IMR-90 (cell line): ENCODE results near the gene SCARB1. TPM values are rescaled to one million over a fixed set of nuclear protein-coding genes. Genes with fewer than 3 reads are reported as not detected.
A peak's percentile ranks its signal among the peaks of the same experiment; 100 is the strongest.

Experiments used
- ATAC-seq: fragments of 200-7000 bp; cut with Tn5 transposase; 2 replicates; pipeline ENCODE4 v1.9.1; 2020; ENCODE audit warnings: low read depth, mild to moderate bottlenecking, moderate library complexity
- BruUV-seq: library from RNA; stranded (reverse); fragments of 400-500 nt; replicated peaks from 2 replicates; lab custom pipeline; 2021; lab: Mats Ljungman, UMichigan
- CTCF ChIA-PET: fragments of 300-600 bp; formaldehyde crosslinking; extraction: SDS; loops from one replicate; lab custom pipeline; 2021; ENCODE audit warnings: antibody characterized with exemption; lab: Yijun Ruan, JAX
- POLR2A ChIA-PET: fragments of 300-600 bp; sonication (Branson Sonifier 250); formaldehyde crosslinking; loops from one replicate; lab custom pipeline; 2022; ENCODE audit warnings: antibody characterized with exemption; ENCODE audit not compliant: unreplicated experiment; lab: Charles Lee
- DNase-seq: peaks from one replicate; pipeline ENCODE4 v3.0.0; 2013
- H2AFZ ChIP-seq: replicated peaks from 2 replicates; pipeline ENCODE3; 2013; ENCODE audit warnings: low read length, mild to moderate bottlenecking; ENCODE audit not compliant: poor library complexity
- H2AK5ac ChIP-seq: 2 replicates; pipeline ENCODE4 v1.6.1; 2013; ENCODE audit warnings: low read depth, low read length, inconsistent platforms
- H2AK9ac ChIP-seq: replicated peaks from 2 replicates; pipeline ENCODE3; 2013; ENCODE audit warnings: mild to moderate bottlenecking, low read depth, low read length, moderate library complexity; ENCODE audit not compliant: poor library complexity
- H2BK120ac ChIP-seq: 2 replicates; pipeline ENCODE4 v1.6.1; 2013; ENCODE audit warnings: low read depth, low read length, inconsistent platforms
- H2BK15ac ChIP-seq: 3 replicates; pipeline ENCODE4 v1.6.1; 2013; ENCODE audit warnings: low read depth, low read length, inconsistent platforms
- H2BK20ac ChIP-seq: 2 replicates; pipeline ENCODE4 v1.6.1; 2013; ENCODE audit warnings: low read depth, mild to moderate bottlenecking, inconsistent platforms, low read length, moderate library complexity
- H2BK5ac ChIP-seq: 2 replicates; pipeline ENCODE4 v1.6.1; 2013; ENCODE audit warnings: mild to moderate bottlenecking, low read depth, low read length, inconsistent platforms; ENCODE audit not compliant: poor library complexity, severe bottlenecking
- H3K14ac ChIP-seq: replicated peaks from 2 replicates; pipeline ENCODE4 v1.6.1; 2013; ENCODE audit warnings: low read depth, low read length, inconsistent platforms
- H3K18ac ChIP-seq: 2 replicates; pipeline ENCODE4 v1.6.1; 2013; ENCODE audit warnings: low read depth, low read length, control low read depth
- H3K23ac ChIP-seq: 2 replicates; pipeline ENCODE4 v1.6.1; 2013; ENCODE audit warnings: low read depth, low read length, inconsistent platforms
- H3K27ac ChIP-seq: 2 replicates; pipeline ENCODE4 v1.5.1; 2013; ENCODE audit warnings: mild to moderate bottlenecking, control low read depth, low read length; ENCODE audit not compliant: insufficient read depth
- H3K27me3 ChIP-seq: 2 replicates; pipeline ENCODE4 v1.6.1; 2013; ENCODE audit warnings: low read length; ENCODE audit not compliant: control insufficient read depth, insufficient read depth
- H3K36me3 ChIP-seq: 2 replicates; pipeline ENCODE4 v1.6.1; 2013; ENCODE audit warnings: low read length, mixed read lengths; ENCODE audit not compliant: control insufficient read depth, insufficient read depth
- H3K4ac ChIP-seq: 2 replicates; pipeline ENCODE4 v1.6.1; 2013; ENCODE audit warnings: low read depth, low read length, inconsistent platforms
- H3K4me1 ChIP-seq: 2 replicates; pipeline ENCODE4 v1.6.1; 2013; ENCODE audit warnings: low read length, mixed read lengths; ENCODE audit not compliant: control insufficient read depth, insufficient read depth
- H3K4me2 ChIP-seq: 2 replicates; pipeline ENCODE4 v1.6.1; 2013; ENCODE audit warnings: low read depth, mild to moderate bottlenecking, control low read depth, low read length, moderate library complexity
- H3K4me3 ChIP-seq: 2 replicates; pipeline ENCODE4 v1.5.1; 2013; ENCODE audit warnings: low read depth, mild to moderate bottlenecking, control low read depth, low read length, moderate library complexity; ENCODE audit not compliant: insufficient read depth
- H3K56ac ChIP-seq: 2 replicates; pipeline ENCODE4 v1.6.1; 2013; ENCODE audit warnings: low read length, inconsistent platforms; ENCODE audit not compliant: insufficient read depth; ENCODE audit errors: extremely low read depth
- H3K79me1 ChIP-seq, 2 experiments: 2 replicates each; pipeline ENCODE4 v1.6.1; 2013; ENCODE audit warnings: low read length in 2 of 2, inconsistent platforms in 1 of 2, low read depth in 1 of 2
- H3K9ac ChIP-seq: 2 replicates; pipeline ENCODE4 v1.6.1; 2013; ENCODE audit warnings: low read depth, low read length, control low read depth
- H3K9me1 ChIP-seq: 2 replicates; pipeline ENCODE4 v1.6.1; 2013; ENCODE audit warnings: low read length, inconsistent platforms; ENCODE audit not compliant: insufficient read depth
- H3K9me3 ChIP-seq: 2 replicates; pipeline ENCODE4 v1.6.1; 2013; ENCODE audit warnings: low read length; ENCODE audit not compliant: control insufficient read depth, insufficient read depth
- H4K20me1 ChIP-seq: 2 replicates; pipeline ENCODE4 v1.6.1; 2013; ENCODE audit warnings: low read length, inconsistent platforms; ENCODE audit not compliant: insufficient read depth
- H4K5ac ChIP-seq: 2 replicates; pipeline ENCODE4 v1.6.1; 2013; ENCODE audit warnings: mild to moderate bottlenecking, low read depth, low read length, control low read depth
- H4K8ac ChIP-seq, 2 experiments: 2 replicates each; pipeline ENCODE4 v1.6.1; 2013; ENCODE audit warnings: low read depth in 2 of 2, low read length in 2 of 2, control low read depth in 1 of 2, inconsistent platforms in 1 of 2
- H4K91ac ChIP-seq: 2 replicates; pipeline ENCODE4 v1.6.1; 2013; ENCODE audit warnings: low read depth, low read length, inconsistent platforms; ENCODE audit not compliant: insufficient read depth
- CHD1 ChIP-seq: IDR thresholded peaks from 2 replicates; pipeline ENCODE4 v1.6.1; 2012; ENCODE audit warnings: low read depth, low read length, improper control_type of control experiment
- MAZ ChIP-seq: IDR thresholded peaks from 2 replicates; pipeline ENCODE4 v1.6.1; 2012; ENCODE audit warnings: low read depth, mild to moderate bottlenecking, low read length, improper control_type of control experiment, moderate library complexity, borderline replicate concordance
- POLR2A ChIP-seq: IDR thresholded peaks from 2 replicates; pipeline ENCODE4 v1.6.1; 2012; ENCODE audit warnings: mild to moderate bottlenecking, low read depth, low read length
- SMC3 ChIP-seq: fragments of 150-350 bp; IDR thresholded peaks from 2 replicates; pipeline ENCODE4 v1.6.1; 2016; ENCODE audit warnings: low read depth, mild to moderate bottlenecking, antibody characterized with exemption, low read length, moderate library complexity
- WGBS, 2 experiments: methylation state at CpG; one replicate each; pipeline versions ENCODE4 v1.1.5 to v1.1.7; 2013; ENCODE audit warnings: missing lambda C conversion rate in 2 of 2; ENCODE audit not compliant: insufficient read length in 1 of 2; ENCODE audit errors: extremely low coverage in 2 of 2; 5-methylcytosine and 5-hydroxymethylcytosine counted together
- dilution Hi-C: fragments of 300-500 bp; cut with HindIII; formaldehyde crosslinking; loops from one replicate; pipeline ENCODE4 v1.14.3; 2018; ENCODE audit warnings: low sequenced_read_pairs; ENCODE audit not compliant: unreplicated experiment
- in situ Hi-C: fragments of 300-500 bp; cut with MboI; formaldehyde crosslinking; loops from 3 replicates; pipeline ENCODE4 v1.14.3; 2019; ENCODE audit warnings: low sequenced_read_pairs, inconsistent platforms, mixed read lengths
- intact Hi-C: fragments of 100-400 bp; cut with micrococcal nuclease; formaldehyde crosslinking; loops from 2 replicates; pipeline ENCODE4 v1.10.0; 2022
- polyA plus RNA-seq, 3 experiments: library from polyadenylated mRNA; depleted of rRNA; stranded (reverse); fragments of >200 nt; gene quantifications; 2 replicates each; pipeline ENCODE4 v1.2.3, GENCODE V29; 2012; ENCODE audit warnings: low replicate concordance in 1 of 3
- total RNA-seq: library from RNA; depleted of rRNA; stranded (reverse); fragments of >200 nt; gene quantifications from 2 replicates; pipeline ENCODE4 v1.2.3, GENCODE V29; 2012
- TF ChIP-seq, protein P1 (sequence below): fragments of 150-350 bp; IDR thresholded peaks from 2 replicates; pipeline ENCODE4 v1.6.1; 2017; ENCODE audit warnings: mild to moderate bottlenecking, antibody characterized with exemption, low read length, low read depth

Gene SCARB1
- total and polyA plus RNA-seq, 2 of the 4 experiments (the other 2 are of a cell fraction): 3.0 to 24.8 TPM

- no peak overlapping the region for H2BK5ac ChIP-seq
- no peak overlapping the region for H3K9ac ChIP-seq
- no peaks in the 10 kb centered on the region for H3K27me3 ChIP-seq
- WGBS, 2 experiments: 83% methylated on average over 4 of the region's 10 CpGs; no CpG with 5 or more reads in 1 of the 2 experiments
- H3K23ac ChIP-seq: no peak overlapping the region; the same call in 1 of the 2 replicates
- ChIA-PET POLR2A (no interaction called here), CTCF (no interaction called here)
- H3K18ac ChIP-seq: peak overlapping the region; percentile 69; the same call in 1 of the 2 replicates
- in situ Hi-C loops (no loop called here), dilution Hi-C loops (no loop called here), intact Hi-C loops (no loop called here)
- DNase-seq (no peak), ATAC-seq (no peak)
- TF ChIP-seq, protein P1, sequence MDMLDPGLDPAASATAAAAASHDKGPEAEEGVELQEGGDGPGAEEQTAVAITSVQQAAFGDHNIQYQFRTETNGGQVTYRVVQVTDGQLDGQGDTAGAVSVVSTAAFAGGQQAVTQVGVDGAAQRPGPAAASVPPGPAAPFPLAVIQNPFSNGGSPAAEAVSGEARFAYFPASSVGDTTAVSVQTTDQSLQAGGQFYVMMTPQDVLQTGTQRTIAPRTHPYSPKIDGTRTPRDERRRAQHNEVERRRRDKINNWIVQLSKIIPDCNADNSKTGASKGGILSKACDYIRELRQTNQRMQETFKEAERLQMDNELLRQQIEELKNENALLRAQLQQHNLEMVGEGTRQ: no peak
- TF ChIP-seq POLR2A: no peak
- TF ChIP-seq MAZ: no peak
- TF ChIP-seq SMC3: no peak
- TF ChIP-seq CHD1: no peak
- no peak overlapping the region for H3K4me2 ChIP-seq
- peak overlapping the region; percentile 74; the same call in 1 of the 2 replicates for H3K14ac ChIP-seq
- peak overlapping the region; percentile 80 for H3K4ac ChIP-seq
- BruUV-seq: no TSS peak
- H3K4me3 ChIP-seq: no peak overlapping the region
- no peak overlapping the region for H3K56ac ChIP-seq
- peak overlapping the region; percentile 33 for H2AFZ ChIP-seq
- no peaks in the 10 kb centered on the region for H3K36me3 ChIP-seq
- peak overlapping the region; percentile 76 for H2BK120ac ChIP-seq
- H4K91ac ChIP-seq: peak overlapping the region; percentile 66
- H3K4me1 ChIP-seq: peaks cover 6% of the 10 kb centered on the region
- H2BK20ac ChIP-seq: peak overlapping the region; percentile 48; the same call in 1 of the 2 replicates
- H2AK9ac ChIP-seq: peak overlapping the region; percentile 69
- H3K9me3 ChIP-seq: peaks cover 4% of the 10 kb centered on the region; the same call in 1 of the 2 replicates
- no peak overlapping the region for H4K8ac ChIP-seq
- no peak overlapping the region for H2BK15ac ChIP-seq
- H4K5ac ChIP-seq: no peak overlapping the region
- H3K9me1 ChIP-seq: peaks cover 10% of the 10 kb centered on the region
- no peaks in the 10 kb centered on the region for H4K20me1 ChIP-seq
- H2AK5ac ChIP-seq: peak overlapping the region; percentile 86; the same call in 1 of the 2 replicates
- peaks cover 0 to 9% of the 10 kb centered on the region in 2 experiments; a peak in 1 of 4 replicates for H3K79me1 ChIP-seq
- H3K27ac ChIP-seq: no peak overlapping the region
Observed at GRCh38 chr12:124866195-124866882, 2.7 kb upstream of the SCARB1 start.
